ENCODE results near the gene FAM161B.

Gene FAM161B

GRCh38 chr14:73884438-73885190 is 65.3 kb downstream of the FAM161B start:
- DNase-seq (ENCODE audit: low read depth in 3 of 3, low spot score in 1 of 3) = no peak
